ENCODE measurements around the gene PLOD2. TPM values are rescaled to one million over a fixed set of nuclear protein-coding genes. Genes with fewer than 3 reads are reported as not detected.

The PLOD2 gene
- total and polyA plus RNA-seq, 2 of the 4 experiments (the other 2 are of a cell fraction): 84.0 to 117 TPM

GRCh38 chr3:146133441-146133840 lies 27.5 kb downstream of the PLOD2 start:
- Histone ChIP-seq H3K9me1 (ENCODE audit: insufficient read depth, low read length) (peaks cover 8% of the 10 kb centered on the region), H4K91ac (ENCODE audit: insufficient read depth, low read depth, low read length) (no peak overlapping the region), H3K56ac (ENCODE audit: extremely low read depth, insufficient read depth, low read length) (no peak overlapping the region; the same call in 1 of the 2 replicates), H3K14ac (replicated peaks; ENCODE audit: low read depth, low read length) (peak overlapping the region; percentile 73; the same call in 1 of the 2 replicates), H3K27ac (ENCODE audit: insufficient read depth, low read length) (no peak overlapping the region), H2BK20ac (ENCODE audit: low read depth, low read length) (peak overlapping the region; percentile 17; the same call in 1 of the 2 replicates), H3K27me3 (ENCODE audit: control insufficient read depth, insufficient read depth, low read length) (no peaks in the 10 kb centered on the region), H2AFZ (replicated peaks; ENCODE audit: low read length, poor library complexity) (no peak overlapping the region), H3K9ac (ENCODE audit: low read depth, low read length) (no peak overlapping the region), H4K8ac (ENCODE audit: low read depth in 2 of 2, low read length in 2 of 2) (peak overlapping the region in 1 of 2 experiments; percentile 47; a peak in 1 of 4 replicates), H3K79me1 (ENCODE audit: low read depth in 1 of 2, low read length in 2 of 2) (peaks cover 10 to 49% of the 10 kb centered on the region in 2 experiments), H3K4me2 (ENCODE audit: low read depth, low read length) (peak overlapping the region; percentile 60), H2AK9ac (replicated peaks; ENCODE audit: low read depth, low read length, poor library complexity) (no peak overlapping the region), H2BK120ac (ENCODE audit: low read depth, low read length) (peak overlapping the region; percentile 51; the same call in 1 of the 2 replicates), H3K36me3 (ENCODE audit: control insufficient read depth, insufficient read depth, low read length) (no peaks in the 10 kb centered on the region), H3K9me3 (ENCODE audit: control insufficient read depth, insufficient read depth, low read length) (no peaks in the 10 kb centered on the region), H3K4me1 (ENCODE audit: control insufficient read depth, insufficient read depth, low read length) (peaks cover 9% of the 10 kb centered on the region; the same call in 1 of the 2 replicates), H3K18ac (ENCODE audit: low read depth, low read length) (peak overlapping the region; percentile 52; the same call in 1 of the 2 replicates), H2AK5ac (ENCODE audit: low read depth, low read length) (0 out of 2 replicates have a peak overlapping the region, but pooled peaks have one; percentile 27), H3K4me3 (ENCODE audit: insufficient read depth, low read depth, low read length) (no peak overlapping the region), H2BK15ac (ENCODE audit: low read depth, low read length) (no peak overlapping the region), H4K20me1 (ENCODE audit: insufficient read depth, low read length) (peaks cover 28% of the 10 kb centered on the region), H3K4ac (ENCODE audit: low read depth, low read length) (peak overlapping the region; percentile 39; the same call in 1 of the 2 replicates), H4K5ac (ENCODE audit: low read depth, low read length) (no peak overlapping the region), H2BK5ac (ENCODE audit: low read depth, low read length, poor library complexity, severe bottlenecking) (peak overlapping the region; percentile 69), H3K23ac (ENCODE audit: low read depth, low read length) (peak overlapping the region; percentile 1; the same call in 1 of the 2 replicates)
- ATAC-seq (ENCODE audit: low read depth): no peak
- peak; percentile 16 for DNase-seq
- intact Hi-C loops (cut with micrococcal nuclease) (no loop called here), dilution Hi-C loops (cut with HindIII; ENCODE audit: low sequenced_read_pairs, unreplicated experiment) (no loop called here), in situ Hi-C loops (cut with MboI; ENCODE audit: low sequenced_read_pairs) (no loop called here)
- no peak for TF ChIP-seq MAFK (IDR thresholded peaks at IDR 0.05; ENCODE audit: low read depth, low read length)
- no peak for TF ChIP-seq RFX5 (IDR thresholded peaks at IDR 0.05; ENCODE audit: low read depth, low read length)
- TF ChIP-seq, protein P1, sequence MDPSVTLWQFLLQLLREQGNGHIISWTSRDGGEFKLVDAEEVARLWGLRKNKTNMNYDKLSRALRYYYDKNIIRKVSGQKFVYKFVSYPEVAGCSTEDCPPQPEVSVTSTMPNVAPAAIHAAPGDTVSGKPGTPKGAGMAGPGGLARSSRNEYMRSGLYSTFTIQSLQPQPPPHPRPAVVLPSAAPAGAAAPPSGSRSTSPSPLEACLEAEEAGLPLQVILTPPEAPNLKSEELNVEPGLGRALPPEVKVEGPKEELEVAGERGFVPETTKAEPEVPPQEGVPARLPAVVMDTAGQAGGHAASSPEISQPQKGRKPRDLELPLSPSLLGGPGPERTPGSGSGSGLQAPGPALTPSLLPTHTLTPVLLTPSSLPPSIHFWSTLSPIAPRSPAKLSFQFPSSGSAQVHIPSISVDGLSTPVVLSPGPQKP (IDR thresholded peaks at IDR 0.05; ENCODE audit: borderline replicate concordance, low read depth, low read length): no peak
- TF ChIP-seq CHD1 (IDR thresholded peaks at IDR 0.05; ENCODE audit: low read depth, low read length): no peak
- no peak for TF ChIP-seq BHLHE40 (IDR thresholded peaks at IDR 0.05; ENCODE audit: low read depth, low read length)
- POLR2A ChIA-PET (ENCODE audit: unreplicated experiment): no interaction called here
- CTCF ChIA-PET: no interaction called here
- no CpG with 5 or more reads among the region's 2 CpGs for WGBS, 2 experiments (ENCODE audit: extremely low coverage in 2 of 2, insufficient read length in 1 of 2)
- BruUV-seq (replicated peaks): no TSS peak

Data from IMR-90 (cell line).